Skeletal muscle cell (primary cell): ENCODE data around the gene SORCS2.

Source experiments
- DNase-seq: peaks from one replicate; pipeline ENCODE4 v3.0.0-alpha.2; 2010; ENCODE audit warnings: low read depth
- H3K4me3 ChIP-seq: 2 replicates; pipeline ENCODE4 v1.5.1; 2011; ENCODE audit warnings: low read depth, mild to moderate bottlenecking, control low read depth, low read length, moderate library complexity

SORCS2 gene

GRCh38 chr4:7661066-7661748, 468.9 kb downstream of the SORCS2 start:
- H3K4me3 ChIP-seq: no peak overlapping the region
- DNase-seq: no peak

- H3K4me3 ChIP-seq: no peak overlapping the region
- DNase-seq: no peak
Measured at GRCh38 chr4:7661846-7662506, 469.6 kb downstream of the SORCS2 start.

- no peak for DNase-seq
- H3K4me3 ChIP-seq: no peak overlapping the region
Measured at GRCh38 chr4:7662507-7662846, 470.1 kb downstream of the SORCS2 start.

GRCh38 chr4:7663075-7663541, 470.8 kb downstream of the SORCS2 start:
- no peak for DNase-seq

GRCh38 chr4:7664106-7664505, 471.8 kb downstream of the SORCS2 start:
- no peak overlapping the region for H3K4me3 ChIP-seq
- no peak for DNase-seq

More at GRCh38 chr4:7663075-7663541, 470.8 kb downstream of the SORCS2 start:
- no peak overlapping the region for H3K4me3 ChIP-seq

GRCh38 chr4:7665321-7665720, 473.0 kb downstream of the SORCS2 start:
- no peak for DNase-seq
- H3K4me3 ChIP-seq: no peak overlapping the region

- no peak overlapping the region for H3K4me3 ChIP-seq
- DNase-seq: no peak
Measured at GRCh38 chr4:7666011-7666410, 473.7 kb downstream of the SORCS2 start.

GRCh38 chr4:7666744-7667143, 474.4 kb downstream of the SORCS2 start:
- no peak overlapping the region for H3K4me3 ChIP-seq
- no peak for DNase-seq

GRCh38 chr4:7668271-7668670, 475.9 kb downstream of the SORCS2 start:
- no peak for DNase-seq
- H3K4me3 ChIP-seq: no peak overlapping the region

GRCh38 chr4:7668826-7669225, 476.5 kb downstream of the SORCS2 start:
- no peak for DNase-seq
- no peak overlapping the region for H3K4me3 ChIP-seq

- no peak overlapping the region for H3K4me3 ChIP-seq
- DNase-seq: no peak
Measured at GRCh38 chr4:7672601-7673000, 480.3 kb downstream of the SORCS2 start.

- DNase-seq: no peak
- H3K4me3 ChIP-seq: no peak overlapping the region
Measured at GRCh38 chr4:7673121-7673520, 480.8 kb downstream of the SORCS2 start.

- DNase-seq: no peak
Measured at GRCh38 chr4:7674706-7675105, 482.4 kb downstream of the SORCS2 start.

GRCh38 chr4:7675136-7675535, 482.8 kb downstream of the SORCS2 start:
- DNase-seq: no peak
- no peak overlapping the region for H3K4me3 ChIP-seq

More at GRCh38 chr4:7674706-7675105, 482.4 kb downstream of the SORCS2 start:
- H3K4me3 ChIP-seq: no peak overlapping the region

GRCh38 chr4:7675612-7676320, 483.4 kb downstream of the SORCS2 start:
- no peak overlapping the region for H3K4me3 ChIP-seq

GRCh38 chr4:7676398-7676922, 484.1 kb downstream of the SORCS2 start:
- DNase-seq: no peak
- H3K4me3 ChIP-seq: no peak overlapping the region

More at GRCh38 chr4:7675612-7676320, 483.4 kb downstream of the SORCS2 start:
- no peak for DNase-seq

GRCh38 chr4:7677086-7677485, 484.7 kb downstream of the SORCS2 start:
- no peak overlapping the region for H3K4me3 ChIP-seq
- no peak for DNase-seq

GRCh38 chr4:7677799-7678301, 485.5 kb downstream of the SORCS2 start:
- H3K4me3 ChIP-seq: no peak overlapping the region
- DNase-seq: no peak

- no peak overlapping the region for H3K4me3 ChIP-seq
- DNase-seq: no peak
Measured at GRCh38 chr4:7678318-7678852, 486.0 kb downstream of the SORCS2 start.
